Calu3 (cell line): ENCODE measurements around the gene PWWP2B. TPM values are rescaled to one million over a fixed set of nuclear protein-coding genes. Genes with fewer than 3 reads are reported as not detected.

Experiments used
- BruUV-seq: library from RNA; stranded (reverse); fragments of 400-500 nt; replicated peaks from 2 replicates; lab custom pipeline; 2021; lab: Mats Ljungman, UMichigan
- CTCF ChIA-PET: fragments of 300-600 bp; sonication (Branson Sonifier 250); formaldehyde crosslinking; loops from one replicate; lab custom pipeline; 2022; ENCODE audit warnings: antibody characterized with exemption; lab: Charles Lee
- DNase-seq: peaks from one replicate; pipeline ENCODE4 v3.0.0; 2022
- H3K27ac Mint-ChIP-seq: one replicate; pipeline ENCODE4 v1.8.0; 2022; ENCODE audit warnings: mixed read lengths; ENCODE audit not compliant: unreplicated experiment
- H3K27me3 Mint-ChIP-seq: one replicate; pipeline ENCODE4 v1.8.0; 2022; ENCODE audit warnings: mixed read lengths; ENCODE audit not compliant: unreplicated experiment
- H3K36me3 Mint-ChIP-seq: one replicate; pipeline ENCODE4 v1.8.0; 2022; ENCODE audit warnings: mild to moderate bottlenecking, moderate library complexity, mixed read lengths; ENCODE audit not compliant: insufficient read depth, unreplicated experiment
- H3K4me1 Mint-ChIP-seq: one replicate; pipeline ENCODE4 v1.8.0; 2022; ENCODE audit warnings: mild to moderate bottlenecking, low read depth, mixed read lengths; ENCODE audit not compliant: unreplicated experiment
- H3K4me3 Mint-ChIP-seq: one replicate; pipeline ENCODE4 v1.8.0; 2022; ENCODE audit warnings: mild to moderate bottlenecking, low read depth, moderate library complexity, mixed read lengths; ENCODE audit not compliant: unreplicated experiment
- H3K9me3 Mint-ChIP-seq: one replicate; pipeline ENCODE4 v1.8.0; 2022; ENCODE audit warnings: low read depth, mixed read lengths; ENCODE audit not compliant: unreplicated experiment
- intact Hi-C: fragments of 100-400 bp; cut with micrococcal nuclease; formaldehyde crosslinking; loops from one replicate; pipeline ENCODE4 v1.10.0; 2022; ENCODE audit not compliant: unreplicated experiment
- total RNA-seq: library from RNA; stranded (reverse); gene quantifications from 2 replicates; pipeline ENCODE4 v1.2.3, GENCODE V29; 2022
- TF ChIP-seq, protein P1 (sequence below): fragments of 200-600 bp; IDR thresholded peaks from one replicate; pipeline ENCODE4 v1.8.0; 2022; ENCODE audit warnings: antibody characterized with exemption; ENCODE audit not compliant: unreplicated experiment

PWWP2B gene
- total RNA-seq, 1 experiment from 2014 or later, result 12.9 TPM

DNA sequence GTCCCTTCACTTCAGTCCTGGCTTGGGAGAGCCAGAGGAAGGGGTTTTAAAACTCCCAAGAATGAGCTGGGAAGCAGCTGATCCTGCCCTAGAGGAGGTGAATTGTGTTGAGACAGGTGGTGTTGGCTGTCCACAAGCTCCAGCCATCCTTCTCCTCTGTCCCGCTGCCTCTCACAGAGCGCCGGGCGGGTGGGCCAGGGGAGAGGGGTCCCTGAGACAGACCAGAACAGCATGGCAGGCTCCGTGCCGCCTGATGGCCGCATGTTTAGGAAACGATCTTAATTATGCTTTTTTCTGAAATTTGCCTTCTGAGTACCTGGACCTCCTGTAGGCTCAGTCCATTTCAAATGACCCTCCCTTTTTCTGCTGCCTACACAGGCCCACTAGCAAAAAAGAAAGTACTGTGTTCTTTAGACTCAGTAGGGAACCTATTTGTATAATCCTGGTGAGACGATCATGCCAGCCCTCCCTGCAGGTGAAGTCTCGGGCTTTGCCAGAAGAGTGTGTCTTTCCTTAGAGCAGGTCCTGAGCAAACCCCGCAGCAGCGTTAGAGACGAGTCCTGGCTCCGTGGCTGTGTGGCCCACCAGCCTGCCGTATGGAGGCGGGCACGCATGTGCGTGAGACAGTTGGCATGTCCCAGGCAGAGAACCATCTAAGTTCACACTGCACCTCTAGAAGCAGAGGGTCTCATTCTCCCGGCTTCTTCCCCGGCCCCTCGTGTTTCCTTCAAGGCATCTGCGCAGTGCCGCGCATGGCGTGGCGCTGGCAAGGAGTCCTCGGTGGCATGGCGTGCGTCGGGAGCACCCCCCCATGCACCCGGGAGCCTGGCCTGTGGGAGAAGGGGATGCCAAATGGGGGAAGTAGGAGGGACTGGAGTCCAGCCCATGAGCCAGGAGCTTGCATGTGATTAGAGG, 26.3 kb upstream of the PWWP2B start:
- TF ChIP-seq, protein P1, sequence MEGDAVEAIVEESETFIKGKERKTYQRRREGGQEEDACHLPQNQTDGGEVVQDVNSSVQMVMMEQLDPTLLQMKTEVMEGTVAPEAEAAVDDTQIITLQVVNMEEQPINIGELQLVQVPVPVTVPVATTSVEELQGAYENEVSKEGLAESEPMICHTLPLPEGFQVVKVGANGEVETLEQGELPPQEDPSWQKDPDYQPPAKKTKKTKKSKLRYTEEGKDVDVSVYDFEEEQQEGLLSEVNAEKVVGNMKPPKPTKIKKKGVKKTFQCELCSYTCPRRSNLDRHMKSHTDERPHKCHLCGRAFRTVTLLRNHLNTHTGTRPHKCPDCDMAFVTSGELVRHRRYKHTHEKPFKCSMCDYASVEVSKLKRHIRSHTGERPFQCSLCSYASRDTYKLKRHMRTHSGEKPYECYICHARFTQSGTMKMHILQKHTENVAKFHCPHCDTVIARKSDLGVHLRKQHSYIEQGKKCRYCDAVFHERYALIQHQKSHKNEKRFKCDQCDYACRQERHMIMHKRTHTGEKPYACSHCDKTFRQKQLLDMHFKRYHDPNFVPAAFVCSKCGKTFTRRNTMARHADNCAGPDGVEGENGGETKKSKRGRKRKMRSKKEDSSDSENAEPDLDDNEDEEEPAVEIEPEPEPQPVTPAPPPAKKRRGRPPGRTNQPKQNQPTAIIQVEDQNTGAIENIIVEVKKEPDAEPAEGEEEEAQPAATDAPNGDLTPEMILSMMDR, result no peak
- DNase-seq, result no peak
- Mint-ChIP-seq H3K9me3 (no peaks in the 10 kb centered on the region), H3K27ac (no peak overlapping the region), H3K36me3 (no peaks in the 10 kb centered on the region), H3K27me3 (no peaks in the 10 kb centered on the region), H3K4me3 (no peak overlapping the region), H3K4me1 (no peaks in the 10 kb centered on the region)
- CTCF ChIA-PET, result no interaction called here
- no TSS peak for BruUV-seq
- intact Hi-C loops, result no loop called here

GRCh38 chr10:132371641-132372081, 25.3 kb upstream of the PWWP2B start:
- TF ChIP-seq, protein P1, result peak; percentile 38
- no peaks in the 10 kb centered on the region for H3K36me3 Mint-ChIP-seq
- H3K27ac Mint-ChIP-seq, result no peak overlapping the region
- BruUV-seq, result no TSS peak
- CTCF ChIA-PET, result no interaction called here
- intact Hi-C loops, result no loop called here
- DNase-seq, result peak; percentile 18
- H3K9me3 Mint-ChIP-seq, result no peaks in the 10 kb centered on the region
- H3K4me3 Mint-ChIP-seq, result no peak overlapping the region
- no peaks in the 10 kb centered on the region for H3K4me1 Mint-ChIP-seq
- H3K27me3 Mint-ChIP-seq, result no peaks in the 10 kb centered on the region

GRCh38 chr10:132372516-132373095, 24.4 kb upstream of the PWWP2B start:
- H3K36me3 Mint-ChIP-seq, result no peaks in the 10 kb centered on the region
- H3K27me3 Mint-ChIP-seq, result no peaks in the 10 kb centered on the region
- DNase-seq, result no peak
- H3K4me1 Mint-ChIP-seq, result no peaks in the 10 kb centered on the region
- CTCF ChIA-PET, result no interaction called here
- no peak overlapping the region for H3K4me3 Mint-ChIP-seq
- TF ChIP-seq, protein P1, result no peak
- BruUV-seq, result no TSS peak
- no peak overlapping the region for H3K27ac Mint-ChIP-seq
- H3K9me3 Mint-ChIP-seq, result no peaks in the 10 kb centered on the region
- intact Hi-C loops, result no loop called here

DNA sequence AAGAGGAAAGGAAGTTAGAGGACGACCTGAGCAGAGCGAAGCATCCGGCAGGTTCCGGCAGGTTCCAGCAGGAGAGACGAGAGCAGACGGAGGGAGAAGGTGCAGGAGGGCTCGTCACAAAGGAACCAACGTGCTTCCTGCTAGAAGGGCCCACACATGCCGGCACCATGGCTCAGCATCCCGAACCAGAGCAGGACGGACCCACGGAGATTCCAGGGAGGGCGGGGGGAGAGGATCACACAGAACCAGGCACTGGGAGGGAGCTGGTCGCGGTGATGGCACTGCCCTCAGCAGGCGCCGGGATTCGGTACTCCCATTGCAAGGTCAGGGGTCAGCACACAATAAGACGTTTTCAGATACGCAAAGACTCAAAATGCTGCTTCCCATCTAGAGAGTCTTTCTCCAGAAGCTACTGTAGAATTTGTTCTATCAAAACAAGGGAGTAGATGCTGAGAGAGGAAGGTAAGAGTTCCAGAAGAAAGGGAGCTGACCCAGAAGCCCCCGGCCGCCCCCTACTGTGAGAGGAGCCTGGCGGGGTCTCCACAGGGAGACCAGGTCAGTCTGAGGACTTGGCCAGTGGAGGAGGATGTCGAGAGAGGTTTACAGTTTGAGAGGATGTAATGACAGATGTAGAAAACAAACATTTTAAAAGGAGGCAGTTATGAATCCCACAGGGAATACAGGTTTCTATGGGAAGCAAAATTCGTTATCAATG, 23.6 kb upstream of the PWWP2B start:
- H3K4me3 Mint-ChIP-seq, result no peak overlapping the region
- H3K36me3 Mint-ChIP-seq, result no peaks in the 10 kb centered on the region
- CTCF ChIA-PET, result no interaction called here
- intact Hi-C loops, result no loop called here
- no peaks in the 10 kb centered on the region for H3K9me3 Mint-ChIP-seq
- no peak overlapping the region for H3K27ac Mint-ChIP-seq
- BruUV-seq, result no TSS peak
- H3K4me1 Mint-ChIP-seq, result no peaks in the 10 kb centered on the region
- TF ChIP-seq, protein P1, result no peak
- no peak for DNase-seq
- H3K27me3 Mint-ChIP-seq, result no peaks in the 10 kb centered on the region
